ENCODE data around the gene SLC2A14.
"Not testable (repeated sequence)": the region's sequence is repeated elsewhere in the genome, so short reads cannot be mapped to it uniquely, and the experiment has no call there.

- TF ChIP-seq CTCF, POLR2A (IDR thresholded peaks at IDR 0.05): not testable (repeated sequence)
Measured at GRCh38 chr12:7905600-7906125, 32.9 kb upstream of the SLC2A14 start.

Data from body of pancreas (tissue), 4 donors.